Hematopoietic multipotent progenitor cell treated with erythropoietin and hydrocortisone succinate and interleukin-3 and kit ligand, for 4 days (in vitro differentiated cells): ENCODE results near the gene COPRS.

Source experiments
- DNase-seq: peaks from one replicate; pipeline ENCODE4 v3.0.0-alpha.2; 2015

COPRS gene

GRCh38 chr17:31806921-31807320 is 52.1 kb downstream of the COPRS start:
- no peak for DNase-seq

GRCh38 chr17:31803494-31804213 is 55.4 kb downstream of the COPRS start:
- no peak for DNase-seq

- peak; percentile 55 for DNase-seq
Measured at GRCh38 chr17:31802502-31802901, 56.5 kb downstream of the COPRS start.
